HG03571 (cell line): ENCODE results near the gene OPN1MW2.
A peak's percentile ranks its signal among the peaks of the same experiment; 100 is the strongest.
"Not testable (repeated sequence)": the region's sequence is repeated elsewhere in the genome, so short reads cannot be mapped to it uniquely, and the experiment has no call there.

Experiments used
- ATAC-seq: cut with Tn5 transposase; IDR thresholded peaks from one replicate; pipeline ENCODE4 v1.9.1; 2021; ENCODE audit not compliant: unreplicated experiment

Gene OPN1MW2

GRCh38 chrX:154219456-154219855 is at the start of gene OPN1MW2:
TSS of gene OPN1MW2 (plus strand) at chrX:154219756. CDS start at chrX:154219816, 60 bp downstream.
- ATAC-seq: not testable (repeated sequence)

GRCh38 chrX:154172535-154172943 is 47.0 kb upstream of the OPN1MW2 start:
- ATAC-seq: not testable (repeated sequence)

- not testable (repeated sequence) for ATAC-seq
Observed at GRCh38 chrX:154174356-154174755, 45.2 kb upstream of the OPN1MW2 start.

GRCh38 chrX:154182296-154182695 is 37.3 kb upstream of the OPN1MW2 start, which contains the start of gene OPN1MW:
TSS of gene OPN1MW (plus strand) at chrX:154182596. CDS start at chrX:154182678, 82 bp downstream.
- ATAC-seq: not testable (repeated sequence)

- ATAC-seq: not testable (repeated sequence)
Observed at GRCh38 chrX:154183794-154184193, 35.8 kb upstream of the OPN1MW2 start.

GRCh38 chrX:154192846-154193245 is 26.7 kb upstream of the OPN1MW2 start:
- ATAC-seq: not testable (repeated sequence)

- not testable (repeated sequence) for ATAC-seq
Observed at GRCh38 chrX:154194316-154194715, 25.2 kb upstream of the OPN1MW2 start.

- not testable (repeated sequence) for ATAC-seq
Observed at GRCh38 chrX:154196466-154196865, 23.1 kb upstream of the OPN1MW2 start.

GRCh38 chrX:154209670-154210418 is 9.7 kb upstream of the OPN1MW2 start:
- not testable (repeated sequence) for ATAC-seq

GRCh38 chrX:154211057-154211456 is 8.5 kb upstream of the OPN1MW2 start:
- ATAC-seq: not testable (repeated sequence)

GRCh38 chrX:154211499-154211898 is 8.1 kb upstream of the OPN1MW2 start:
- not testable (repeated sequence) for ATAC-seq

- not testable (repeated sequence) for ATAC-seq
Observed at GRCh38 chrX:154225292-154225691, 5.7 kb downstream of the OPN1MW2 start.

- not testable (repeated sequence) for ATAC-seq
Observed at GRCh38 chrX:154226706-154227105, 7.2 kb downstream of the OPN1MW2 start.

- not testable (repeated sequence) for ATAC-seq
Observed at GRCh38 chrX:154231443-154231842, 11.9 kb downstream of the OPN1MW2 start.

GRCh38 chrX:154233620-154234019 is 14.1 kb downstream of the OPN1MW2 start:
- ATAC-seq: not testable (repeated sequence)

GRCh38 chrX:154238939-154239559 is 19.5 kb downstream of the OPN1MW2 start:
- ATAC-seq: not testable (repeated sequence)

GRCh38 chrX:154239982-154240503 is 20.5 kb downstream of the OPN1MW2 start:
- ATAC-seq: not testable (repeated sequence)

- ATAC-seq: peak; percentile 55
Observed at GRCh38 chrX:154247377-154248045, 28.0 kb downstream of the OPN1MW2 start.

GRCh38 chrX:154248076-154248475 is 28.5 kb downstream of the OPN1MW2 start:
- not testable (repeated sequence) for ATAC-seq

- ATAC-seq: not testable (repeated sequence)
Observed at GRCh38 chrX:154257282-154257681, 37.7 kb downstream of the OPN1MW2 start, which contains the start of gene OPN1MW3. TSS of gene OPN1MW3 (plus strand) at chrX:154257582. CDS start at chrX:154257620, 38 bp downstream.

- ATAC-seq: not testable (repeated sequence)
Observed at GRCh38 chrX:154258711-154259110, 39.2 kb downstream of the OPN1MW2 start.
